HG03575 (cell line): ENCODE data around the gene ZC3H12D.
"Not testable (repeated sequence)": the region's sequence is repeated elsewhere in the genome, so short reads cannot be mapped to it uniquely, and the experiment has no call there.

Experiments
- ATAC-seq: cut with Tn5 transposase; IDR thresholded peaks from one replicate; pipeline ENCODE4 v1.9.1; 2021; ENCODE audit not compliant: unreplicated experiment, insufficient number of reproducible peaks, low FRiP score; ENCODE audit errors: extremely low read depth

Gene ZC3H12D

DNA sequence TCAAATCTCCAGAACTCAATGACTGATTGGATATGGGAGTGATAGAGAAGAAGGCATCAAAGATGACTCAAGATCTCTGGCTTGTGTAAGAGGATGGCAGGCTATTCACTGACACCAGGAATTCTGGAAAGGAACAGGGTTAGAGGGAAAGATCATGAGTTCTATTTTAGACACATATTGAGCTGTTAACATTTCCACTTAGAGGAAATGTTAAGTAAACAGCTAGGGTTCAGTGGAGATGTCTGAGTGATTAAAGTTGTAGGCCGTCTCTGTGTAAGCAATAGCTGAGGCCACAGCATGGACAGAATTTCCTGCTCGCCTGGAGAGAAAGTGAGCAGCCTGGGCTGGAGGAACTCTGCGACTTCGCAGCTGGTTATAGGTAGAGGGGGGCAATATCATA lies 21.0 kb downstream of the ZC3H12D start:
- no peak for ATAC-seq

DNA sequence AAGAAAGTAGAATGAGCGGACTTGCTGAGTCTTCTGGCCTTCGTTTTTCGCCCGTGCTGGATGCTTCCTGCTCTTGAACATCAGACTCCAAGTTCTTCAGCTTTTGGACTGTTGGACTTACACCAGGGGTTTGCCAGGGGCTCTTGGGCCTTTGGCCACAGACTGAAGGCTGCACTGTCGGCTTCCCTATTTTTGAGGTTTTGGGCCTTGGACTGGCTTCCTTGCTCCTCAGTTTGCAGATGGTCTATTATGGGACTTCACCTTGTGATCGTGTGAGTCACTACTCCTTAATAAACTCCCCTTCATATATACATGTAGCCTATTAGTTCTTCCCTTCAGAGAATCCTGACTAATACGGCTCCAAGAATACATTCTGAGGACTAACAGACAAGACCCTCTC lies 22.1 kb downstream of the ZC3H12D start:
- ATAC-seq = not testable (repeated sequence)

DNA sequence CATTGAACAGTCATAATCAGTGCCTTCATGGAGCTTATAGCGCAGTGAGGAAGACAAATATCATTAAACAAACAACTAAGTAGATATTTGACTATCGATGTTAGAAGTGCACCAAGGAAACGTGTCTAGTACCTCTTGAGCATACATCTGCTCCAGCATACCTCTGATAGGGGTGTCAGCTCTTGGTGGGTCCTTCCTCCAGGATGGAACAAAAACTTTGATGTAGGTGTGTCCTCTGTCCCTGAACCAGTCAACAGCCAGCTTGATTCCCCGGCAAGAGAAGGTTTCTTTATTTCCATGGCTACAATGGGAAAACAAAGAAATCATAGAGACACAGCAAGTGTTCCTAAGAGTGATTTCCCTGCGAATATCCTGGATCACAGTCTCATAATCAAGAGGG lies 23.1 kb downstream of the ZC3H12D start:
- ATAC-seq = no peak

DNA sequence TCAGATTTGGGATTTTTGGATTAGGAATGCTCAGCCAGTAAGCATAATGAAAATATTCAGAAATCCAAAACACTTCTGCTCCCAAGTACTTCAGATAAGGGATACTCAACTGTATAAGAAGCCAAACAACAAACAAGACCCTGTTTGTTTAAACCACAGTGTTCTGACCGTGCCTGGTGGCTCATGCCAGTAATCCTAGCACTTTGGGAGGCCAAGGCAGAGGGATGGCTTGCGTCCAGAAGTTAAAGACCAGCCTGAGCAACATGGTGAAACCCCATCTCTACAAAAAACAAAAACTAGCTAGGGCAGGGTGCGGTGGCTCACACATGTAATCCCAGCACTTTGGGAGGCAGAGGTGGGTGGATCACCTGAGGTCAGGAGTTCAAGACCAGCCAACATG lies 24.6 kb downstream of the ZC3H12D start:
- ATAC-seq = not testable (repeated sequence)

DNA sequence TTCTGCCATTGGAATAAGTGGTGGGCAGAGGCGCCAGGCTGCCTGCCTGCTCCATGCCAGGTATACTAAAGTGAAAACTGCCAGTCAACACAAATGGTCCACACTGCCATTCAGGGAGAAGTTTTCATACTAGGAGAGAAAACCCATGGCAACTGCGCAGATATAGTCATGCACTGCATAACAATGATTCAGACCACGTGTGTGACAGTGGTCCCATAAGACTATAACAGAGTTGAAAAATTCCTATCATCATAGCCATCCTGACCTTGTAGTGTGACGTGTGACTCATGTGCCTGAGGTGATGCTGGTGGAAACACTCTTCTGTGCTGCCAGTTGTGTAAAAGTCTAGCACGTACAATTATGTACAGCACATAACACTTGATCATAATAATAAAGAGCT lies 25.1 kb downstream of the ZC3H12D start:
- ATAC-seq = no peak

DNA sequence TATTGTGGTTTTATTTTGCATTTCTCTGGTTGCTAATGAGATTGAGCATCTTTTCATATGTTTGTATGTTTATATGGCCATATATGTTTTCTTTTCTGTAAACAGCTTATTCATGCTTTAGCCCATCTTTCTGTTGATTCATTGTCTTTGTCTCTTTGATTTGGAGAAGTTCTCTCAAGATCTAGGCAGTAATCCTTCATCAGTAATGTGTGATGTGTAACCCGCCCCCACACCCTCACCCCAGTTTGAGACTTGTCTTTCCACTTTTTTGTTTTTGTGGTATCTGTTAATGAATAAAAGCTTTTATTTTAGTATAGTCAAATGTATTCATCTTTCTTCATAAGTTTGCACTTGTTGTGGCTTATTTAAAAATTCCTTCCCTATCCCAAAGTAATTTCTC lies 26.0 kb downstream of the ZC3H12D start:
- ATAC-seq = no peak

DNA sequence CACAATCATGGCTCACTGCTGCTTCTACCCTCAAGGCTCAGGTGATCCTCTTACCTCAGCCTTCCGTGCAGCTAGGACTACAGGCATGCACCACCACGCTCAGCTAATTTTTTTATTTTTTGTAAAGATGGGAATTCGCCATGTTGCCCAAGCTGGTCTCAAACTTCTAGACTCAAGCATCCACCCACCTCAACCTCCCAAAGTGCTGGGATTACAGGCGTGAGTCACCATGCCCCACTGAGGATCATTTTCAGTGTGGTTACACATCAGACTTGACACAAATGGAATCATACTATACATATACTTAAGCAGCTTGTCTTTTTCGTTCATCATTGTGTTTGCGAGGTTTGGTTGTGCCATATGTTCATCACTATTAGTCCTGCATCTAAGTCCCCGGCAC lies 26.6 kb downstream of the ZC3H12D start:
- ATAC-seq = no peak

DNA sequence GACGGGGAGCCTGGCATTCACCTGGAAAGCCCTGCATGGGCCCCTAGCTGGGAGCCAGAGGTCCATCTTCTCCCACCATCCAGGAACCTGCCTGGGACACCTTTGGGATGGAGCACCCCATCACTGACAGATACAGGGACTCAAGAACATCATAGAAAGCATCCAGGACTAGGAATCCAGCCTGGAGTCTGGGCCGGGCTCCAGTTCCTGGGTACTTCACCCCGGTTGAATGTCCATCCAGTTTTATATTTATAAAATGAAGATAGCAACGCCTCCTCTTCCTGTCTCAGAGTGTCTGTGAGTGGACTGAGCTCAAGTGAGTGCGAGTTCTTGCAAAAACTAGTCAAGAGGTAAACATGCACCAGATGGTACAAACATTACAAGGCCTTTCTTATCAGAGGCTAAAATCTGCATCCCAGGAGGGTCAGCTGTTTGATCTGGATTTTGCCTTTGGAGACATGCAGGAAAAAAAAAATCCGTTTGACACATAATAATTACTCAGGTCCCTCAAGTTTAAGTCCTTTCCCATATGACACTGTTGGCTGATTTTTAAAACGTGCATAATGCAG lies 27.4 kb downstream of the ZC3H12D start:
- no peak for ATAC-seq

DNA sequence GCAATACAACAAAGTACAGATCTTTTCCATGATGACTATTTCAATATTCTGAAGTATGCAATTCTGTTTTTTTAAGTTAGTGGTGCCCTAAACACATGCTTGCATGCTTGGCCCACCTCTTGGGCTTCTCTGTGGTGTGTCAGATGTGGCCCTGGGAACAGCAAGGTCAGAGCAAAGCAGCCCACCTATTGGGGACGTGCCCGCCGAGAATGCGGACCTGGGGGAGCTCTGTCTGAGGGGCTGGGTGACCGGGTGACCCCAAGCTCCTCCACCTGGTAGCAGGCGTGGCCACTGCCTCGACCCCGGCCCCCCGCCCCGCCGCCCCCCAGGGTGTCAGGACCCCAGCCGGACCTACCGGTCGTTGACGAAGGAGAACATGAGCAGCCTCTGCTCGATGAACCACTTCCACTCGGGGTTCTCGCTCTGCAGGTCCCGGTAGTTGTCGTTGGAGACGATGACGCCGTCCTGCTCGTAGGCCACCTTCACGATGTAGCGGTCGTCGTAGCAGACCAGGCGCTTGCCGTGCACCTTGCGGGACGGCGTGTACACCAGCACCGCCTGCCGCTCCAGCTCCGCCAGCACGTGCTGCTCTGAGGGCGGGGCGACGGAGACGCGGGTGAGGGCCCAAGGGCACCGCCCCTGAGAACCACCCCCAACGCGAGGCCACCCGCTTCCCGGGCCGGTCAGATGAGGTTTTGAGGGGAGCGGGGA lies 28.3 kb downstream of the ZC3H12D start:
- ATAC-seq = no peak

DNA sequence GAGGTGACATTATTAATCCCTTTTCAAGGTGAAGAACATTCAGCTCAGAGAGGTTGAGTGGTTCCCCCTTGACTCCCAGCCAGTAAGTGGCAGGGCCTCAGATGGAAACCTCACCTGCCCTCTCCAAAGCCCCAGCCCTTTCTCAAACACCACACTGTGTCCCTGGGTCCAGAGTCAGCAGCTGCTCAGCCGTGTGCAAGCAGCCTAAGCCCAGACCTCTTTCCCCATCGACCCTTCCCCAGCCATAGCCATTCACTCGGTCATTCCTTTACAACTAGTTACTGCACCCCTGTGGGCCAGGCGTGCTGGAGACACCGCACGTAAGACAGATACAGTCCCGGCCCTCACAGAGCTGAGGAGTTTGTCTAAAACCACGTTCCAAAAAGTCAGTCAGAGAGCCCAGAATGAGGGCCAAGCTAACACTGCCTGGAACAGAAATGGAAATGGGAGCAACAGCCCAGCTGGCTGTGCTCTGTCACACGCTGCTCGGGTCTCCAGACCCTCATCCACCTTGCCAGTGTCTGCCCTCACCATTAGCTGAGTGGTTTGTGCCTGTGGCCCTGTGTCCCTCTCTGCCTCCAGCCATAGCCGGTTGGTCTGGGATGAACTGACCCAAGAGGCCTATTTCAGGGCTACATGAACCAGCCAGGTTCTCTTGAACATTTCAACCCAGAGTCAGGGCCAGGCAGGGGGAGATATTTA lies 29.6 kb downstream of the ZC3H12D start:
- no peak for ATAC-seq

DNA sequence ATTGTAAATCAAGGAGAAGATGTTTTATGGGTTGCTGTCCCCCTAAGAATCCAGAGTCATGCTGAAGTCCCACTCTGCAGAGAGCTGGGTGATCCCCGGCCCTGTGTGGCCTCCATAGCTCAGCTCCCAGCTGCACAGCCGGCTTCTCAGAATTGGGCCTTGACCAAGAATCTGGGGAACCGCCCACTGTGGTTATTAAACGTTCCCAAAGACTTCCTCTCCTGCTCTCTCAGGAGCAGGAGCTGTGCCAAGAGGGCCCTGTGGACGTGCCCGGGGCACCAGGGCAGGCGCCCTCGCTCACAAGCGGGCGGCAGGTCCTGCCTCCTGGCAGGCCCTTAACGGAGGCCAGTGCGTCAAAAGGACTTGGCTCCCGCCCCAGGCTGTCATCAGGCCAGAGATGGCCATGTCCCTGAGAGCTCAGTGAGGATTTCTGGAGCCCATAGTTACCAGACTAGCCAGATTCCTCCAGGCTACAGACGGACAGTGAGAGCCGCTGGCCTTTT lies 30.4 kb downstream of the ZC3H12D start:
- no peak for ATAC-seq

DNA sequence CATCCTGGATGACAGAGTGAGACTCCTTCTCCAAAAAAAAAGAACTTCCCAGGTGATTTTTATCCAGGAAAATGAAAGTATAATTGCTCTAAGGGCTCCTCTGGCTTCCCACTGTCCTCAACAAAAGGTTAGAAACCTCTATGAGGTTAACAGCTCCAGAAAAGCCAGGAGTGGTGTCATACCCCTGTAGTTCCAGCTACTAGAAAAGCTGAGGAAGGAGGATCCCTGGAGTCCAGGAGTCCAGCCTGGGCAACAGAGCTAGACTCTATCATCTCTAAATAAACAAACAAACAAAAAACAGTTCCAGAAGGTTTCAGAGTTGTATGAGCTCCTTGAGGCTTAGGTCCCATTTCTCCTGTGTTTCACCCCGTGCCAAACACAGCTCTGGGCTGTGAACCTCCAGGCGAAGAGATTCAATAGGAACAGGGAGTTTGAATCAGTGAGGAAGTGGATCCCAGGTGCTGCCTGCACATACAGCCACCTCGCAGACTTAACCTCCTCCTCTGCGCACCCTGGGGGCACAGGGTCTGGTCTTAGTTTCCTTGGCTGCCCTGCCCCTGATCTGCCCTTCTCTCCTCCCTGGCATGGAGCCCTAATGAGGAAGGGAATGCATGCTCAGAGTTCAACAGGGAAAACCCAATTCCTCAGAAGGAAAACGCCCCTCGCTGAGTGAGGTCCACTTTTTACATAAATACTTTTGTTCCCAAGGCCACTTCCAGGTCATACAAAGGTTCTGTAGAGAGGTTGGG lies 31.0 kb downstream of the ZC3H12D start:
- no peak for ATAC-seq

DNA sequence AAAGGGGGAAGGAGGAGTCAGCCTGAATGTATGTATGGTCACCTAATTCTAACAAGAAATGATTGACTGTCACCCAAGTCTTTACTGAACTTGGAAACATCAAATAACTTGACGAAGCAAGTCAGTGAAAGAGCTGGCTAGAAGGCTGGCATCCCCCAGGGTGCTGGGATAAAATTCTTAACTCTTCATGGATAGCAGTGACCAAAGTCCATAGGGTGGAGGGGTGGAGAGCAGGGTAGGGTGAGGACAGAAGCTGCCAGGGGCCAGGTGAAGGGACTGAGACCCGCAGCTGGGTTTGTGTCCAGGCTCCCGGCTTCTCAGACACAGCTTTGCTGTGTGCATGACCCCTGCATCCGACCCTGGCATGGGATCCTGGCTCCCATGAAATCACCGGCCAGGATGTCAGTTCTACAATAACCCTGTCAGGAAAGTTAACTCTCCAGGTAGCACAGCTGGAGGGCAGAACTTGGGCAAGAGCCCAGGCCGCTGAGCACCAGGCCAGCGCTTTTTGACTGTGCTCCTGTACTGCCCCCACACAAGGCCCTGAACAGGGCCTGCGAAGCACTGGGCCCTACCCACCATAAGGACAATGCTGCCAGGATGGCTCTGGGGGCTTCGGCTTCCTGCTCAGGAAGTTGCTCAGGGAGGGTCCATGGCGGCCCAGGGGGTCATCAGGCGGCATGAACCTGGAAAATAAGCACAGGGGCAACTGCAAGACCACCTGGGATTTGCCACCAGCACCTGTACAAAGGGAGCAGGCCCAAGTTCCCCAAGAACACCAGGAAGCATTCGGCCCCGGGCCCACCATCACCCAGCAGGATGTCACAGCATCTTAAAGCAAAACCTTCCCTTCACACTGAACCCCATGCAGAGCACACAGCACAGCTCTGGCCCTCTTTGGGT lies 32.5 kb downstream of the ZC3H12D start:
- no peak for ATAC-seq

DNA sequence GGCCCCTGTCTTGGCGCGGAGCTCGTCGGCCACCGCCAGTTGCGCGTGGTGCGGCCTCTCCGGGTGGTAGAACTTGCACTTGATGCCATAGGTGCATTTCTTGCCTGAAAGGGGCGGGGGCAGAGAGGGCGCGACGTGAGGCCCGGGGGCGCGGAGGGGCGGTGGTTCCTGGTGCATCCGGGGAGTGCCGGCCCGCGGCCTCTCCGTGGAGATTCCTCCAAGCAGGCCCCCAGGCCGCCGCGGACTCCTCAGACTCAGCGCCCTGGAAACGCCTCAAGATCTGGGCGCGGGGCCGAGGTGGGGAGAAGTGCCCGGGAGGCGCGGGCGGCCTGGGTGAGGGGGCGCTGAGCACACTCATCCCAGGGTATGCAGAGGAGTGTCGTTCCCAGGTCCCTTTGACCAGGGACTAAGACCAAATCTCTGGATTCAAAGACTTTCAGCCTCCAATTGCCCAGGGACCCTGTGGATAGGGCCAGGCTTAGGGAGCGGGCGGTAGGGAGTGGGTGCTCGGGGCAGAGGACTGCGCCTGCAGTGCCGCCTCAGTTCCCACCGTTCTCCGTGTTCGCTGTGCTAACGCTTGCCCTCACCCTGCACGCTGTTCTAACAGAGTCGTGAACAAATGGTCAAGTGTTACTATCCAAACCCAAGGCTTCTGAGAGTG lies 33.3 kb downstream of the ZC3H12D start:
- no peak for ATAC-seq

DNA sequence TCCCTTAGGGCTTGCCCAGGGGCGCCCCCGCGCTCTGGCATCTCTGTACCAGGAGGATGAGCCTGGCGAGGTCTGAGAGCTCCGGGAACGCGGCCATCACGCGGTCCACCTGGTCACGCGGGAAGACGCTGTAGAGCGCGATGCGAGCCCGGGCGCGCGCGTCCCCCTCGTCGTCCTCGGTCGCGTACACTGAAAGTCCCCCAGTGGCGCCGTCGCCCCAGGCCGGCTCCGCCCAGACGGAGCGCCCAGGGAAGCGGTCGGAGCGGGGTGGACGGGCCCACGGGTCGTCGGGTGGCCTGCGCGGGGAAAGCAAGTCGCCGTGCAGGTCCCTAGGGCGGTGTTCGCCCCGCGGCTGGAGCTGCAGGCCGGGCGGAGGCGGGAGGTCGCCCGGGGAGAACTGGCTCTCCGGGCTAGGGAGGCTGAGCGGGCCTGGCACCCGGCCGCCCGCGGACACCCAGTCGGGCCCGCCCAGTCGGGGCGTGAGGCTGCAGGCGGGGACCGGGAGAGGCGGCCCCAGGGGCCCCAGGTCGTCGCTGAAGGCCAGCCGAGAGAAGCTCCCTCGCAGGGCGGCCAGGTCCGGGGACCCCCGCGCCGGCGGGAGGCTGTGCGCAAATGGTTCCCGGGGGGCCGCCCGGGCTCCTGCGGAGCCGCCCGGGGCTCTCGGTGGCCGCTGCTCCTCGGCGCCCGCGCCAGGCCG lies 34.0 kb downstream of the ZC3H12D start:
- ATAC-seq = no peak

DNA sequence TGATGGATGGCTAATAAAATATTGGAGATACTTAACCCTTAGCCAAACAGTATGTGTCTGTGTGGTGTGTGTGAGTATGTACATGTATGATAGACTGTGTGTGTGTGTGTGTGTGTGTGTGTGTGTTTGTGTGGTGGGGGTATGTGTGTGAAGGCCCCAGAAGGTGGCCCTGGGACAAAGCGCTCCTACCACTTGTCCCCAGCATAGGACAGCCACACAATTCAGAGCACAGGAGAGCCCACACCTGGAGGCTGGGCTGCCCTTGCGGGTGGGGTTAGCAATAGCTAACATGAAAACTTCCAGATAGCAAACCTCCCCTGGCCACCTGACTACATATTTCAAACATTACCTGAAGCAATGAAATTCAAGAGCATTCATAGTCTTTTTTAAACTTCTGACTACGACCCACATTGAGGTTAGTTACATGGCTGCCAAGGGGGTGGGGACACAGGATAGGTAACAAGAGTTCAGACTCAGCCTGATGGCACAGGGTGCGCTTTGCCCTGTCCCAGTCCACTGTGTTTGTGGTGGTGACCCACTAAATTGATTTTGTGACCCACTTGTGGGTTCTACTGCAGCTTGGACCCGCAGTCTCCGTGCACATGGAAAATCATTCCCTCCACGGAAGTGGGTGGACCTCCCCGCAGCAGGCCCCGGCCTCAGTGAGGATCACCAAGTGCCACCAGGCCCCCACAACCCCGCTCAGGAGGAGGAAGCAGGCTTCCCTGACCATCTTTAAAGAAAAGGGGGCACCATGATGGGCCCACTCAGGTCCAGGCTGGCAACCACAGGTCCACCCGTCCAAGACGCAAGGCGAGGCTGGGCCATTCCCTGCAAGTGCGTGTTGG lies 34.8 kb downstream of the ZC3H12D start:
- ATAC-seq = no peak
